Uterus (tissue), 4 donors: ENCODE measurements around the gene CEP89. TPM values are rescaled to one million over a fixed set of nuclear protein-coding genes. Genes with fewer than 3 reads are reported as not detected.

Source experiments
- DNase-seq, 2 donors: peaks; one replicate each; pipeline ENCODE4 v3.0.0-alpha.2; 2019 to 2020
- H3K27ac ChIP-seq, 2 donors: fragments of 200-600 bp; sonication (generic); 1 replicate in 1 of 2; 2 replicates in 1 of 2; pipeline ENCODE4 v1.5.1; 2016 to 2018
- H3K27me3 ChIP-seq, 2 donors: fragments of 200-600 bp; sonication (generic); one replicate each; pipeline ENCODE4 v1.5.1; 2018 to 2019; ENCODE audit warnings: control low read depth in 1 of 2
- H3K36me3 ChIP-seq, 2 donors: fragments of 200-600 bp; sonication (generic); one replicate each; pipeline ENCODE4 v1.5.1; 2019; ENCODE audit warnings: control low read depth in 1 of 2
- H3K4me1 ChIP-seq, 2 donors: fragments of 200-600 bp; sonication (generic); one replicate each; pipeline ENCODE4 v1.5.1; 2018 to 2019; ENCODE audit warnings: control low read depth in 1 of 2
- H3K4me3 ChIP-seq, 2 donors: fragments of 200-600 bp; sonication (generic); 1 replicate in 1 of 2; 2 replicates in 1 of 2; pipeline ENCODE4 v1.5.1; 2018 to 2019; ENCODE audit warnings: mild to moderate bottlenecking in 1 of 2
- H3K9me3 ChIP-seq, 2 donors: fragments of 200-600 bp; sonication (generic); one replicate each; pipeline ENCODE4 v1.5.1; 2019; ENCODE audit warnings: control low read depth in 1 of 2
- POLR2A ChIP-seq, 2 donors: fragments of 450-650 bp; IDR thresholded peaks; one replicate each; pipeline ENCODE4 v1.6.1; 2016; ENCODE audit warnings: antibody characterized with exemption in 2 of 2, mild to moderate bottlenecking in 1 of 2, moderate library complexity in 1 of 2
- intact Hi-C: fragments of 100-400 bp; cut with DNase I; formaldehyde crosslinking; loops from one replicate; pipeline ENCODE4 v1.15.1; 2023; ENCODE audit warnings: low total_unique reads
- total RNA-seq, 4 donors: library from RNA; depleted of rRNA in 3 of 4; stranded (reverse); fragments of >200 nt in 3 of 4; gene quantifications; one replicate each; pipeline versions ENCODE4 v1.1.0 to v1.2.4, GENCODE V29; 2014 to 2023
- TF ChIP-seq, protein P1 (sequence below), 4 experiments: fragments of 200-600 bp in 2 of 4; fragments of 450-650 bp in 2 of 4; sonication (generic) in 2 of 4; IDR thresholded peaks; one replicate each; pipeline ENCODE4 v1.5.1; 2016 to 2019; ENCODE audit warnings: antibody characterized with exemption in 4 of 4, mild to moderate bottlenecking in 2 of 4, moderate library complexity in 1 of 4
- donor health status: DM: yes; HTN: yes; CAD: no.

CEP89 gene
- total RNA-seq, 4 donors from 2014 or later: 5.1 to 29.2 (median 10.6) TPM

DNA sequence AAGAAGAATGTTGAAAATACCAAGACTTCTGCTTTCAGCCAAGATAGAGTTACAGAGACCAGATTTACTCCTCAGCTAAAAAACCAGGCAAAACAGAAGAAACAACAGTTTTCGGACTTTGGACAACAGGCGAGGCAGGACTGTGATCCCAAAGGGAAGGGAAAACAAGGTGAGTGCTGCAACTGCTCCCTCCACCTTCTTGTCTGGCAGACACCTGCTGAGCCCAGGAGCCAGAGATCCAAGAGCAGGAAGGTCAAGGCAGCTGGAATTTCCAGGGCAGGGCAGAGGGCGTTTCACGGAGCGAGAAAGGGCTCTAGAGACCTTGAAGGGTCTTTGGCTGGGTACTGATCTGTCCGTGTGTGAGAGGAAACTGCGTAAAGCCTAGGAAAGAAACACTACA, 69.3 kb downstream of the CEP89 start:
- Histone ChIP-seq H3K27ac (no peak overlapping the region), H3K36me3 (no peaks in the 10 kb centered on the region), H3K4me1 (no peaks in the 10 kb centered on the region), H3K9me3 (peaks cover 0 to 9% of the 10 kb centered on the region in 2 donors), H3K27me3 (no peaks in the 10 kb centered on the region), H3K4me3 (no peak overlapping the region)
- DNase-seq: no peak
- intact Hi-C loops: no loop called here
- TF ChIP-seq, protein P1, sequence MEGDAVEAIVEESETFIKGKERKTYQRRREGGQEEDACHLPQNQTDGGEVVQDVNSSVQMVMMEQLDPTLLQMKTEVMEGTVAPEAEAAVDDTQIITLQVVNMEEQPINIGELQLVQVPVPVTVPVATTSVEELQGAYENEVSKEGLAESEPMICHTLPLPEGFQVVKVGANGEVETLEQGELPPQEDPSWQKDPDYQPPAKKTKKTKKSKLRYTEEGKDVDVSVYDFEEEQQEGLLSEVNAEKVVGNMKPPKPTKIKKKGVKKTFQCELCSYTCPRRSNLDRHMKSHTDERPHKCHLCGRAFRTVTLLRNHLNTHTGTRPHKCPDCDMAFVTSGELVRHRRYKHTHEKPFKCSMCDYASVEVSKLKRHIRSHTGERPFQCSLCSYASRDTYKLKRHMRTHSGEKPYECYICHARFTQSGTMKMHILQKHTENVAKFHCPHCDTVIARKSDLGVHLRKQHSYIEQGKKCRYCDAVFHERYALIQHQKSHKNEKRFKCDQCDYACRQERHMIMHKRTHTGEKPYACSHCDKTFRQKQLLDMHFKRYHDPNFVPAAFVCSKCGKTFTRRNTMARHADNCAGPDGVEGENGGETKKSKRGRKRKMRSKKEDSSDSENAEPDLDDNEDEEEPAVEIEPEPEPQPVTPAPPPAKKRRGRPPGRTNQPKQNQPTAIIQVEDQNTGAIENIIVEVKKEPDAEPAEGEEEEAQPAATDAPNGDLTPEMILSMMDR (IDR thresholded peaks at IDR 0.05): no peak
- no peak for TF ChIP-seq POLR2A (IDR thresholded peaks at IDR 0.05)

DNA sequence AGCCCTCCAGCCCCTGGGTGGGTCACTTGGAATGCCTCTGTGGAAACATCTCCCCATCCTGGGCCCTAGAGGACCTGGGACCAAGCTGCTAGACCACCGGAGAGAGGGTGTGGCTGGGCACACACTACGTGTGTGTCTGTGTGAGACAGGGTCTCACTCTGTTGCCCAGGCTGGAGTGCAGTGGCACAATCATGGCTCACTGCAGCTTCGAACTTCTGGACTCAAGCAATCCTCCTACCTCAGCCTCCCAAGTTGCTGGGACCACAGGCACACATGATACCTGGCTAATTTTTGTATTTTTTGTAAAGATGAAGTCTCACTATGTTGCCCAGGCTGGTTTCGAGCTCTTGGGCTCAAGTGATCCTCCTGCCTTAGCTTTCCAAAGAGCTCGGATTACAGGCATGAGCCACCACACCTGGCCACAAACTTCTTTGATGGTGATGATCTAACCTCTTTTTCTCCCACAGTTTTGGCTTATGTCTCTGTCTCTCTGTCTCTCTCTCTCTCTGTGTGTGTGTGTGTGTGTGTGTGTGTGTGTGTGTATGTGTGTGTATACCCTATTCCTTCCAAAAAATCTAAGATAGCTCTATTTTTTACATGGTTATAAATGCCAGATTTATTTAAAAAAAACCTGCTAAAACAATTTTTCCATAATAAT, 70.1 kb downstream of the CEP89 start:
- intact Hi-C loops: no loop called here
- H3K27ac ChIP-seq: no peak overlapping the region
- H3K4me3 ChIP-seq: no peak overlapping the region
- peaks cover 0 to 9% of the 10 kb centered on the region in 2 donors for H3K9me3 ChIP-seq
- DNase-seq: no peak
- no peaks in the 10 kb centered on the region for H3K36me3 ChIP-seq
- TF ChIP-seq POLR2A (IDR thresholded peaks at IDR 0.05): no peak
- TF ChIP-seq, protein P1 (IDR thresholded peaks at IDR 0.05): no peak
- H3K4me1 ChIP-seq: no peaks in the 10 kb centered on the region
- no peaks in the 10 kb centered on the region for H3K27me3 ChIP-seq

DNA sequence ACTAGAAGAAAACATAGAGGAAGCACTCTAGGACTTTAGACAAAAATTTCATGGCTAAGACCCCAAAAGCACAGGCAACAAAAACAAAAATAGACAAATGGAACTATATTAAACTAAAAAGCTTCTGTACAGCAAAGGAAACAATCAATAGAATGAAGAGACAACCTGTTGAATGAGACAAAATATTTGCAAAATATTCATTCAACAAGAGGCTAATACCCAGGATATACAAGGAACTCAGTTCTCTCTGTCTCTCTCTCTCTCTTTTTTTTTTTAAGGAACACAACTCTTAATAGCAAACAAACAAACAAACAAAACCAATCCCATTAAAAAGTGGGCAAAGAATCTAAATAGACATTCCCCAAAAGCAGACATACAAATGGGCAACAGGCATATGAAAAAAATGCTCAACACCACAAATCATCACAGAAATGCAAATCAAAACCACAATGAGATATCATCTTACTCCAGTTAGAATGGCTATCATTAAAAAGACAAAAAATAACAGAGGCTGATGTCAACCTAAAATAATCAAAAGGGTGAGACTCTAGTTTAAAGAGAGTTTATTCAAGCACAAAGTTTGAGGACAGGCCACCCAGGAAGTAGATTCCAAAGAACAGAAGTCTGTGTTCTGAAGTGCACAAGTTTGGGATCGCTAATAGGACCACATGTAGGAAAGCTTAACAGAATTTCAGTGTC, 75.1 kb downstream of the CEP89 start:
- TF ChIP-seq, protein P1 (IDR thresholded peaks at IDR 0.05): no peak
- no peak for TF ChIP-seq POLR2A (IDR thresholded peaks at IDR 0.05)
- intact Hi-C loops: no loop called here
- peaks cover 0 to 24% of the 10 kb centered on the region in 2 donors for H3K9me3 ChIP-seq
- H3K27ac ChIP-seq: no peak overlapping the region
- H3K4me3 ChIP-seq: no peak overlapping the region
- H3K36me3 ChIP-seq: peaks cover 0 to 2% of the 10 kb centered on the region in 2 donors
- DNase-seq: no peak
- H3K27me3 ChIP-seq: no peaks in the 10 kb centered on the region
- no peaks in the 10 kb centered on the region for H3K4me1 ChIP-seq

DNA sequence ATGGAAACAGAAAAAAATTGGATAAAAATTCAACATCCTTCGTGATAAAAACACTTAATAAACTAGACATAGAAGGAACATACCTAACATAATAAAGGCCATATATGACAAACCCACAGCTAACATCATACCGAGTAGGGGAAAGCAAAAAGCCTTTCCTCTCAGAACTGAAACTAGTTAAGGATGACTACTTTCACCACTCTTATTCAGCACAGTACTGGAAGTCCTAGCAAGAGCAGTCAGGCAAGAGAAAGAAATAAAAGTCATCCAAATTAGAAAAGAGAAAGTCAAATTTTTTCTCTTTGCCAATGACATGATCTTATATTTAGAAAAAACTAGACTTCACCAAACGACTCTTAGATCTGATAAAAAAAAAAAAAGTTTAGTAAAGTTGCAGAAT, 76.4 kb downstream of the CEP89 start:
- no peak for DNase-seq
- Histone ChIP-seq H3K27ac (no peak overlapping the region), H3K4me3 (no peak overlapping the region), H3K36me3 (peaks cover 0 to 2% of the 10 kb centered on the region in 2 donors), H3K27me3 (no peaks in the 10 kb centered on the region), H3K4me1 (no peaks in the 10 kb centered on the region), H3K9me3 (peaks cover 0 to 24% of the 10 kb centered on the region in 2 donors)
- intact Hi-C loops: no loop called here
- TF ChIP-seq, protein P1 (IDR thresholded peaks at IDR 0.05): no peak
- no peak for TF ChIP-seq POLR2A (IDR thresholded peaks at IDR 0.05)

DNA sequence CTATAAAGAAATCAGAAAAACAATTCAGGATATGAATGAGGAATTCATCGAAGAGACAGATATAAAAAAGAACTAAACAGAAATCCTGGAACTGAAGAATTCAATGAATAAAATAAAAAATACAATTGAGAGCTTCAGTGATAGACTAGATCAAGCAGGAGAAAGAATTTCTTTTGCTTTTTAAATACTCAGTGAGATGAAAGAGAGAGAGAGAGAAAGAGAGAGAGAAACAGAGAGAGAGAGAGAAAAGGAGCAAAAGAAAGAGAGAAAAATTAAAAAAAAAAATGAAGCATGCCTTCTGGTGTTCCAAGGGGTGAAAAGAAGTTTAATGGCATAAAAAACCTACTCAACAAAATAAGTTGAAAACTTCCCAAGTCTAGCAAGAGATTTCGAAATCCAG, 80.1 kb downstream of the CEP89 start:
- Histone ChIP-seq H3K9me3 (peaks cover 0 to 24% of the 10 kb centered on the region in 2 donors), H3K4me3 (no peak overlapping the region), H3K27me3 (no peaks in the 10 kb centered on the region), H3K36me3 (peaks cover 0 to 2% of the 10 kb centered on the region in 2 donors), H3K4me1 (no peaks in the 10 kb centered on the region), H3K27ac (no peak overlapping the region)
- no peak for DNase-seq
- no peak for TF ChIP-seq POLR2A (IDR thresholded peaks at IDR 0.05)
- TF ChIP-seq, protein P1 (IDR thresholded peaks at IDR 0.05): no peak
- intact Hi-C loops: no loop called here
